Stimulated activated naive CD8-positive, alpha-beta T cell treated with anti-CD3 and anti-CD28 coated beads, Interleukin-15, Interleukin-2, amounts not matched to agents 100 ng/mL and 50 ng/mL, for 24 hours (primary cell): ENCODE results near the gene NUBPL.

Source experiments
- H3K27ac Mint-ChIP-seq: one replicate; pipeline ENCODE4 v1.8.0; 2021; ENCODE audit warnings: mild to moderate bottlenecking, mixed read lengths
- H3K27me3 Mint-ChIP-seq: one replicate; pipeline ENCODE4 v1.8.0; 2021; ENCODE audit warnings: mixed read lengths
- H3K36me3 Mint-ChIP-seq: one replicate; pipeline ENCODE4 v1.8.0; 2021; ENCODE audit warnings: low read depth, mixed read lengths
- H3K4me1 Mint-ChIP-seq: one replicate; pipeline ENCODE4 v1.8.0; 2021; ENCODE audit warnings: low read depth, mixed read lengths
- H3K4me3 Mint-ChIP-seq: one replicate; pipeline ENCODE4 v1.8.0; 2021; ENCODE audit warnings: mild to moderate bottlenecking, mixed read lengths
- H3K9me3 Mint-ChIP-seq: one replicate; pipeline ENCODE4 v1.8.0; 2021; ENCODE audit warnings: mixed read lengths

The NUBPL gene

DNA sequence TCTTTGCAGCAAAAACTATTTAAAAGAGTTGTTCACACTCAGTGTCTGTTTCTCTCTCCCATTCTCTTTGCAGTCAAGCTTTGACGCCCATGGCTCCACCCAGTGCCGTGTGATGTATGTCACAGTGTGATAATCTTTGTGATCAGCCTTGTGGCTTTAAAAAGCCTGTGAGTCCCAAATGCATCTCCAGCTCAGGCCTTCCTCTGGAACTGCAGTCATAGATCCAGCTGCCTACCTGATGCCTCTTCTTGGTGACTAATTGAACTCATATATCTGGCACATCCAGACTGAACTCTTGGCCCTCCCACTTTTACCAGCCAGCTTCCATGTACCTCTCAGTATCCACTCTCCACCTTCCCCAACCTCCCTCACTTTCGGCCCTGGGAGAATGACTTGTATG is 333.1 kb downstream of the NUBPL start:
- Mint-ChIP-seq H3K36me3 (no peaks in the 10 kb centered on the region), H3K4me3 (no peak overlapping the region), H3K9me3 (no peaks in the 10 kb centered on the region), H3K27ac (no peak overlapping the region), H3K4me1 (peaks cover 3% of the 10 kb centered on the region), H3K27me3 (no peaks in the 10 kb centered on the region)

DNA sequence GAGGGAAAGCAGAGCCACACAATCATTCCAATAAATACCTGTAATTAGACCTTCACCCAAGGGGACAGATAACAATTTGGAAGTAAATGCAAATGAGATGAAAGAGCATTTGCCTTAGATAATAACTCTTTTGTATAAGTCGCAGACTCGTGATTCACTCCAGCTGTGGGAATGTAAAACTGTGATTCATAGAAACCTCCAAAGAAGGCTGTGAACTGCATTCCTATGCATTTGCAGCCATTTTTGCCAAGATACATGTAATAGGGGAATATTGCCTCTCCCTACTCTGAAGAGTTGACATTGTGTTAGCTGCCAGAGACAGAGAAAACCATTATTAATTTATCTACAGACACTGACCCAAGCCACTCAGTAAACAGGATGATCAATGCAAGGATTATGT is 334.0 kb downstream of the NUBPL start:
- no peak overlapping the region for H3K27ac Mint-ChIP-seq
- H3K4me1 Mint-ChIP-seq: peaks cover 3% of the 10 kb centered on the region
- no peaks in the 10 kb centered on the region for H3K9me3 Mint-ChIP-seq
- no peaks in the 10 kb centered on the region for H3K27me3 Mint-ChIP-seq
- no peak overlapping the region for H3K4me3 Mint-ChIP-seq
- H3K36me3 Mint-ChIP-seq: no peaks in the 10 kb centered on the region

DNA sequence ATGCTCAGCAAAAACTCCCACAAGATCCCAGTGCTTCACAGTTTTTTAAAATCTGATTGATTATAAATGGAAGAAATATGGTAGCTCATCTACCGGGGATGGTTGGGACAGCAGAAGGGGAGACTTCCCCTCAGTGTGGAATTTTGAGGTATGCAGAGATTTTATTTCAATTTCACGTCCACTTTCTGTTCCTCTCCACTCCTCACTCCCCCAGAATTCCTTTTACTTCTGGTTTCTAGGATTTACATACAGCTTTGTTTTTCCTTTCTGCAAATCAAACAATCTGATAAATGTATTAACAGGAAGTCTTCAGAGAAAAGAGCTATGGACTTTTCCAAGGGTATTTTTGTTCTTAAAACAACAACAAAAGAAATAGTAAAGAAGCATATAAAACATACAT is 334.4 kb downstream of the NUBPL start:
- H3K27ac Mint-ChIP-seq: no peak overlapping the region
- no peaks in the 10 kb centered on the region for H3K27me3 Mint-ChIP-seq

DNA sequence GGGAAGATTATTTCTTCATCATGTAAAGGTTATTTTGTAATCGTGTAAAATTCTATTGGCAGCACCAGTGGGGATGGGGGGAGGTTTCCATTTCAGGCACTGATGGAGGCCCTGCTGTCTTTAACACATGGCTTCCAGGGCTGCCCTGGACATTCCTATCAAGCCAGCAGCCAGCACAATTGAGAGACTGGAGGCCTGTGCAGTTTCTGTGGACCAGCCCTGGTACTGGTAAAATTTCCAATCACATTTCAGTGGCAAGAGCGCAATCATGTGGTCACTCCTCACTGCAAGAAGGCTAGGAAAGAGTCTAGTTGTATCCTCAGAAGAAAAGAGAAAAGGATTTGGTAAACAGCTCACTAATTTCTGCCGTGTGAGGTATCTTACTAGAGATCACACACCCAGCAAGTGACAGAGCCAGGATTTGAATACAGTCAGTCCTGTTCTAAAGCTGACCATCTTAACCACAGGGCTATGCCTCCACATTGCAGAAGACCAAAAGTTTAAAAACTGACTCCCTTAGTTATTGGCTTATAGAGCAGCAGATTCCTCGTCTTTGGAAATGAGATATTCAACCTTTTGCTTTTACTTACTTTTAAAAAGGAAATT is 336.5 kb downstream of the NUBPL start:
- H3K27ac Mint-ChIP-seq: no peak overlapping the region
- H3K4me1 Mint-ChIP-seq: peaks cover 3% of the 10 kb centered on the region
- no peaks in the 10 kb centered on the region for H3K27me3 Mint-ChIP-seq

More for the DNA sequence above, 334.4 kb downstream of the NUBPL start:
- Mint-ChIP-seq H3K4me1 (peaks cover 3% of the 10 kb centered on the region), H3K4me3 (no peak overlapping the region), H3K9me3 (no peaks in the 10 kb centered on the region), H3K36me3 (no peaks in the 10 kb centered on the region)

DNA sequence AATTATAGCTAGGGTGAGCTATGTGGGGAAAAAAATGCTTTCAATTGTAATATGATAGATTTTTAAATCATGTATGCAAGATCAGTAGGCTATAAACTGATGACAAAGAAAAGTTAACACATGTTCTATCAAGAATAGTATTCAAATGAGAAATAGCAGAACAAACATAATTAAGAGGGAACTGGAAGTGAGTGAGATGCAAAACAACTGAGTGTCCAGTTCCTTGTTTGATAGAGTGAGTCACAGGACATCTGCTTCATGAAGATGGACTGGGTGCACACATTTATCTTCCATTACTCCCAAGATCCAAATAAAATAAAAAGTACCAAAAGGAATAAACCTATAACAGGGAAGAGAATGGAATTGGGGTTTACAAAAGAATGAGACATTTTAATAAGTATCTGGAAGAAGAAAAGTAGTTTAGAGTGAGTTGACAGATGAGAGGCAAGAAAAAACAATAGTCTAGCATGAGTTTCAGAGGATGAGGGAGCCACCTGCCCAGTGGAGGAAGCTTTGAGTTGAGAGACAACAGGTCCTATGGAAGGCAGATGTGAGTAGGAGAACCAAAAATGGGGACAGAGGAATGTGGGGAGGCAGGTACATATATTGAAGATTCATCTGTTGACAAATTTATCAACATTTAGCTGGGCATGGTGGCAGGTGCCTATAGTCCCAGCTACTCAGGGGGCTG is 337.8 kb downstream of the NUBPL start:
- H3K36me3 Mint-ChIP-seq: no peaks in the 10 kb centered on the region
- no peak overlapping the region for H3K27ac Mint-ChIP-seq
- peaks cover 3% of the 10 kb centered on the region for H3K4me1 Mint-ChIP-seq
- no peaks in the 10 kb centered on the region for H3K9me3 Mint-ChIP-seq
- H3K27me3 Mint-ChIP-seq: no peaks in the 10 kb centered on the region
- H3K4me3 Mint-ChIP-seq: no peak overlapping the region

More for the DNA sequence above, 336.5 kb downstream of the NUBPL start:
- no peaks in the 10 kb centered on the region for H3K36me3 Mint-ChIP-seq
- H3K4me3 Mint-ChIP-seq: no peak overlapping the region
- no peaks in the 10 kb centered on the region for H3K9me3 Mint-ChIP-seq

DNA sequence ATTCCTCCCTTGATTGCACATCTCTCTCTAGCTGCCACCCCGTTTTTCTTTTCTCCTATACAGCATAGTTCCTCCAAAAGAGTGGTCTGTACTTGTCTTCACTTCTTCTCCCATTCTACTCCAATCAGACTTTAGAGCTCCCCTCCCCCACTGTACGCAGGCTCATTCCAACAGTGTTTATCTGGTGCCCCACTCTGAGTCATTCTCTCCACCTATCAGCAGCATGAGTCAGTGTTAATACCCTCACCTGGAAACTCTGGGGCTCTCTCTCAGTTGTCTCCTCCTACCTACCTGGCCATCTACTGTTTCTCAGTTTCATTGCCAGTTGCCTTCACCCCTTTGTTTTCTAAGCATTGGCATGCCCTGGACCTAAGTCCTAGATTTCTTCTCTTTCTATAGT is 340.8 kb downstream of the NUBPL start:
- H3K27ac Mint-ChIP-seq: no peak overlapping the region
- no peak overlapping the region for H3K4me3 Mint-ChIP-seq
- no peaks in the 10 kb centered on the region for H3K9me3 Mint-ChIP-seq
- peaks cover 3% of the 10 kb centered on the region for H3K4me1 Mint-ChIP-seq
- H3K36me3 Mint-ChIP-seq: no peaks in the 10 kb centered on the region
- peaks cover 3% of the 10 kb centered on the region for H3K27me3 Mint-ChIP-seq

DNA sequence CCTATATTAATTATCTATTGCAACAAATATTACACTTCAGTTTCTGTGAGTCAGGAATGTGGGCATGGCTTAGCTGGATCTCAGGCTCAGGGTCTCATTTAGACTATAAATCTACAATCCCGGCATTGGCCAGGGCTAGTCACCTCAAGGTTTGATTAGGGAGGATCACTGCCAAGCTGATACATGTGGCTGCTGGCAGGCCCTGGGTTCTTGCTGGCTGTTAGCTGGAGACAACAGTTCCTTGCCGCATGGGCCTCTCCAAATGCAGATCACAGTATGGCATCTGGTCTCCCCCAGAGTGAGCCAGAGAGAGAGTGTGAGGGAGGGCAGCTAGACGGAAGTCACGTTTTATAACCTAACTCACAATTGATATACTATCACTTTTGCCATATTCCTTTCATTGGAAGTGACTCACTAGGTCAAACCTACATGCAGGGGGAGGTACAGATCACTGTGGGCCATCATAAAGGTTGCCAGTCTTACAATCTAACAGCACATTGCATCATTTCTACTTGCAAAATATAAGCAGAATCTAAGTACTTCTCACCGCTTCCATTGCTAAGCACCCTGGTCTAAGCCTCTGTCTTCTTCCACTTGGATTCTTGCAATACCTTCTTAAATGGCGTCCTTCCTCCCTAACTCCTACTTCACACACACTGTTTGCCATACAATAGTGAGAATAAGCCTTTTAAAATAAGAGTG is 341.9 kb downstream of the NUBPL start:
- Mint-ChIP-seq H3K4me1 (peaks cover 3% of the 10 kb centered on the region), H3K36me3 (no peaks in the 10 kb centered on the region), H3K4me3 (no peak overlapping the region), H3K9me3 (no peaks in the 10 kb centered on the region), H3K27ac (no peak overlapping the region), H3K27me3 (peaks cover 3% of the 10 kb centered on the region)

DNA sequence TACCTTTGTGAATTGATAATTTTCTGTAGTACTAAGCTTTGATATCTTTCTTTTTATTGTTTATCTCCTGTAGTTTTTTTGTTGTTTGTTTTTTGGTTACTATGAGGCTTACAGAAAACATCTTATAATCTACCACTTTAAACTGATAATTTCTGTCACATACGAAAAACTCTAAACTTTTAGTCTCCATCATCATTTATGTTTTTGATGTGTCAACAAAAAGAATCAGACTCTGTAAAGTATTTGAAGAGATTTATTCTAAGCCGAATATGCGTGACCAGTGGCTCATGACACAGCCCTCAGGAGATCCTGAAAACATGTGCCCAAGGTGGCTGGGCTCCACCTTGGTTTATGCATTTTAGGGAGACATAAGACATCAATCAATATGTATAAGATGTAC is 348.8 kb downstream of the NUBPL start:
- H3K4me1 Mint-ChIP-seq: no peaks in the 10 kb centered on the region
- no peak overlapping the region for H3K27ac Mint-ChIP-seq
- H3K27me3 Mint-ChIP-seq: peaks cover 3% of the 10 kb centered on the region
- no peaks in the 10 kb centered on the region for H3K36me3 Mint-ChIP-seq
- no peak overlapping the region for H3K4me3 Mint-ChIP-seq
- H3K9me3 Mint-ChIP-seq: peaks cover 21% of the 10 kb centered on the region
